HG03159 (cell line): ENCODE data around the gene MMP7.
"Not testable (repeated sequence)": the region's sequence is repeated elsewhere in the genome, so short reads cannot be mapped to it uniquely, and the experiment has no call there.

Experiments
- ATAC-seq: cut with Tn5 transposase; IDR thresholded peaks from one replicate; pipeline ENCODE4 v1.9.1; 2021; ENCODE audit warnings: mild to moderate bottlenecking, moderate library complexity; ENCODE audit not compliant: unreplicated experiment

The MMP7 gene

DNA sequence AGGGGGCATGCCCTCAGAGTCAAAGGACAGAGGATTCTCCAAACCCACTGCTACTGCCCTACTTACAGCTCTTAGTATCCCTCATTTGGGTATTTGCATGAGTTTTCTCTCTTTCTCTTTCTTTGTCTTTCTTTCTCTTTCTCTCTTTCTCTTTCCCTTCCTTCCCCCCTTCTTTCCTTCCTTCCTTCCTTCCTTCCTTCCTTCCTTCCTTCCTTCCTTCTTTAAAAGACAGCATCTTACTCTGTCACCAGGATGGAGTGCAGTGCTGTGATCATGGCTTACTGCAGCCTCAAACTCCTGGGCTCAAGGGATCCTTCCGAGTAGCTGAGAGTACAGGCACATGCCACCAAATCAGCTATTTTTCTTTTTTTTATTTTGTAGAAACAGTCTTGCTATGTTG, 14.0 kb upstream of the MMP7 start:
- no peak for ATAC-seq

DNA sequence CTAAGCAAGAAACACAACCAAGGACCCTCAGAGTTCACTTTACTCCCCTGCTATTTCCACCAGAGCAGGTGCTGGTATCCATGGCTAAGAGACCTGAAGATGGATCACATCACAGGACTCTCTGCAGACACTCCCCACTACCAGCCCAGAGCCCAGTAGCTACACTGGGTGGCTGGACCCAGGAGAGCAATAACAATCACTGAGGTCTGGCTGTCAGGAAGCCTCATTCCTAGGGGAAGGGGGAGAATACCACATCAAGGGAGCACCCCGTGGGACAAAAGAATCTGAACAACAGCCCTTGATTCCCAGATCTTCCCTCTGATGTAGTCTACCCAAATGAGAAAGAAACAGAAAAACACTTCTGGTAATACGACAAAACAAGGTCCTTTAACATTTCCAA, 9.0 kb upstream of the MMP7 start:
- no peak for ATAC-seq

DNA sequence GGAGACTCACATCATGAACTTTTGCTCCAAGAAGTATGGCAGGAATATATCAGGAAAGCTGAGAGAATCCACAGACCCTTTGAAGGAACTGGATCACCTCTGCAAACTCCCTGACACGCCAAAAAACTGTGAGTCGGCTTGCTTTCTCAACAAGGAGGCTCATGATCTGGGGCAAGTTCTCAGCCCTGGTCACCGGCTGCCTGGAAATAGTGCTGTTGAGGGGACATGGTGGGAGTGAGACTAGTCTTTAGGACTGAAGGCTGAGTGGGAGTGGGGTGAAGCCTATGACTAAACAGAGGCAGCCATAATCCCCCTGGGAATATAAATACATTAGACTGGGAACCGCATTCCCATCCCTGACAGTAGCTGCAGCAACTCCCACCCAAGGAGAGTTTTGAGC, 8.4 kb upstream of the MMP7 start:
- ATAC-seq, result no peak

DNA sequence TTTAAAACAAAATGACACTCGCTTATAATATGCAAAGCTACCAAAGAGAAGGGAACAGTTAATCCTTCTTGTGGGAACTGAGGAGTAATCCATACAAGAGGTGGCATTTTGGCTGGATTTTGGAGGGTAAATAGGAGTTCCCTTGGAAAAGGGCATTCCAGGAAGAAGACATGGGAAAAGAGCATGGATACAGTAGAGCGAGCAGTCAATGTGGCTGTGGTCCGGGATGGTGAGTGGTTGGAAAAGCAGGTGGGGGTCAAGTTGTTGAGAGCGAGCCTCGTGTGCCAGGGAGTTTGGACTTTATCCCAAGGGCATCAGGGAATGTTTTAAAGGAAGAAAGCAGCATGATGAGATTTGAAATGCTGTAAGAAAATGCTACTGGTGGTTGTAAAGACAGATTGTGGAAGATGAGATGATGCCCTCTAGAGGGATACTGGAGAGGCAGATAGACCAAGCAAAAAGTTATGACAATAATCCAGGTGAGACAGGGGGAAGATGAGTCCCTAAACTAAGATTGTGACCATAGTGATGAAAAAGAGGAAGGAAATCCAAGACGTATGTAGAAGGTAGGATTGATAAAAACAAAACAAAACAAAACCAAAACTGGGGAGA, 3.8 kb upstream of the MMP7 start:
- no peak for ATAC-seq

- ATAC-seq, result no peak
Measured at GRCh38 chr11:102528618-102529017, 1.9 kb downstream of the MMP7 start.

- ATAC-seq, result no peak
Measured at GRCh38 chr11:102527684-102528083, 2.9 kb downstream of the MMP7 start.

DNA sequence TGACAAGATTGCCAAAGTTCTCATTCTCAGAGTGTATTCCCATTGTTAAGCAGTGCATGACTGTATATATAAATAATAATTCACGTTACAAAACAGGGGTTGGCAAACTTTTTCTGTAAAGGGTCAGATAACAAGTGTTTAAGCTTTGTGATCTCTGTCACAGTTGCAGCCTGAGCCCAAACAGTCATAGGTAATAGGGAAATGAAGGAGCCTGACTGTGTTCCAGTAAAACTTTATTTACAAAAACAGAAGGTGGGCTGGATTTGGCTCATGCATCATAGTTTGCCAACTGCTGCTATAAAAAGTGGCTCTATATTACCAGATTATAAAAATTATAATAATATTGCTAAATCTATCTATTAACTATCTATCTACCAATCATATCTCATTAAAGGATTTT, 3.5 kb downstream of the MMP7 start:
- ATAC-seq, result no peak

DNA sequence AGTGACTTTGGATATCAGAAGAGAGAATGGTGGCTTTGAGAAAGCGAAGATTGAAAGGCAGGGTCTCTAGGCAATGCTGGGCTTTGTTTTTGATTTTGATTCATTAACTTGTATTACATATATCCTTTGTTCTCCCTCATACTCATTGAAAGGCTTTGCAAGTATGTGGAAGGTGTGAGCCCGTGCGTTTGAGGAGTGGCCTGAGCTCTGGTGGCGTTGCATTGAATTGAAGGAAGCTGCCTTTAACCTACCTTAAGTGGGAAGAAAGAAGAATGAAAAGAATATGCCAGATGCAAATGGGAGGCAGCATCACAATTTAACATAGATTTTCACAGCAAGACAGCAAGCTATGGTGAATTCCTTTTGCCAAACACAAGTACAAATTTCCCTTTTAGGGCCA, 6.7 kb downstream of the MMP7 start:
- ATAC-seq, result no peak

DNA sequence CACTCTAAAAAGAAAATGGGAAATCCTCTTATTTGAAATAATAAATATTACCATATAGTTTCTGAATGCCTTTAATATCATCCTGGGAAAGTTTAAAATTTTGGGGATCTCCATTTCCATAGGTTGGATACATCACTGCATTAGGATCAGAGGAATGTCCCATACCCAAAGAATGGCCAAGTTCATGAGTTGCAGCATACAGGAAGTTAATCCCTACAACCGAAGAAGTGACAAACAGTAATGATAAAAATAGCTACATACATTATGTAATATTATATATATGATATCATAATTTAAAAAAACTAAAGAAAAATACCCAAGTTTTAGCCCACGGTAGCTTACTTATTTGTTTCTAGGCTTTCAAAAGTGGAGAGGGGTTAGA, 7.4 kb downstream of the MMP7 start:
- no peak for ATAC-seq

DNA sequence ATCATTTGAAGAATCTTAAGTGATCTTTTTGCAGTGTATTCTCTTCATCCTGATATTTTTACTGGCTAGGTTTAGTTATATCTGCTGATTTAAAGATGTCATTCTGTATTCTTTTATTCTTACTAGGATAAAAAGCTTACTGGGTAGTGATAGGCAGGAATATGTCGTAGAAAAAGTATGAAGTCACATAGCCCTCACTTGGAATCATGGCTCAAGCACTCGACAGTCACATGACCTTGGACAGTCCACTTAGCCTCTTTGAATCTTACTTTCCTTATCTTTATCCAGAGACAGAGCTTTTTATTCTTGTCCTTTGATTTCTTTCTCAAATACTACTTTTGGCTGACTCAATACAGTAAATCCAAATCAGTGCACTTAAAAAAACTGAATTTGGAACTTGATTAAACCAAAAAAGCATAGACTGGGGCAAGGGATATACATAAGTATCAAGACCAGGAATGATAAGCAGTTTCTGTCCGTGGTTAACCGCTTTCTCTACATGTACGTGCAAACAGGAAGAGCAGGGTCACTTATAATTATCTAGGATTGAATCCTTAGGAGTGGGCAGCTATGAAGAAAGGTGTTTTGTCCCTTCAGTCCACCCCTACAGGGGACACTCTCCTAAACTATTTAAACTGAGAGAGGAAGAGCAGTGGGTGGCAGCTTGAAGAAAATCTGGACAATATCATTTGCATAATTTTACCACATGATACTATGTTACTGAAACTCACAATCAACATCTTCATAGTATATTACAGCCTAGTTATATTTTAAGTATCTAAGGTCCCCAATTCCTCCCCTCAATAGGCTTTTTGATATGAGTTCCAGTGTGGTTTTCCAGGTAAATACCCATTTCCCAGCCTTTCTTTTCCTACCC, 8.0 kb downstream of the MMP7 start:
- peak; percentile 72 for ATAC-seq

DNA sequence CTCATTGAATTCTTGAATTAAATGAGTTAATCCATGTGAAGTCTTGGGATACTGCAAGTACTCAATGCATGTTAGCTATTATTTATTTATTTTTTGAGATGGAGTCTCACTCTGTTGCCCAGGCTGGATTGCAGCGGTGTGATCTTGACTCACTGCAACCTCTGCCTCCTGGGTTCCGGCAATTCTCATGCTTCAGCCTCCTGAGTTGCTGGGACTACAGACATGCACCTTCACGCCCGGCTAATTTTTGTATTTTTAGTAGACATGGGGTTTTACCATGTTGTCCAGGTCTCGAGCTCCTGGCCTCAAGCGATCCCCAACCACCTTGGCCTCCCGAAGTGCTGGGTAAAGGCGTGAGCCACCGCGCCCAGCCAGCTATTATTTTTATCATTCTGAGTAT, 9.4 kb downstream of the MMP7 start:
- ATAC-seq, result no peak

GRCh38 chr11:102520514-102520913, 10.0 kb downstream of the MMP7 start:
- no peak for ATAC-seq

- ATAC-seq, result no peak
Measured at GRCh38 chr11:102518296-102519094, 12.1 kb downstream of the MMP7 start.

GRCh38 chr11:102517670-102518069, 12.9 kb downstream of the MMP7 start:
- ATAC-seq, result no peak

- no peak for ATAC-seq
Measured at GRCh38 chr11:102516179-102516578, 14.4 kb downstream of the MMP7 start.

DNA sequence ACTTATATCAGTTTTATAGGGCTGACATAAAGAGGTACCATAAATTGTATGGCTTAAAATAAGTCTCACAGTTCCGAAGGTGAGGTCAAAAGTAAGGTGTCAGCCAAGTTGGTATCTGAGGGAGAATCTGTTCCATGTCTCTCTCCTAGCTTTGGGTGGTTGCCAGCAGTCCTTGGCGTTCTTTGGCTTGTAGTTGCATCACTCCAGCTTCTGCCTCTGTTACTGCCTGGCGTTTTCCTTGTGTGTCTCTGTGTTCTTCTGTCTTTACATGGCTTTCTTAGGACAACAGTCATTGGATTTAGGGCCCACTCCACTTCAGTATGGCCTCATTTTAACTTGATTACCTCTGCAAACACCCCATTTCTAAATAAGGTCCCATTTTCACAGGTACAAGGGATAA, 16.7 kb downstream of the MMP7 start:
- ATAC-seq, result no peak

DNA sequence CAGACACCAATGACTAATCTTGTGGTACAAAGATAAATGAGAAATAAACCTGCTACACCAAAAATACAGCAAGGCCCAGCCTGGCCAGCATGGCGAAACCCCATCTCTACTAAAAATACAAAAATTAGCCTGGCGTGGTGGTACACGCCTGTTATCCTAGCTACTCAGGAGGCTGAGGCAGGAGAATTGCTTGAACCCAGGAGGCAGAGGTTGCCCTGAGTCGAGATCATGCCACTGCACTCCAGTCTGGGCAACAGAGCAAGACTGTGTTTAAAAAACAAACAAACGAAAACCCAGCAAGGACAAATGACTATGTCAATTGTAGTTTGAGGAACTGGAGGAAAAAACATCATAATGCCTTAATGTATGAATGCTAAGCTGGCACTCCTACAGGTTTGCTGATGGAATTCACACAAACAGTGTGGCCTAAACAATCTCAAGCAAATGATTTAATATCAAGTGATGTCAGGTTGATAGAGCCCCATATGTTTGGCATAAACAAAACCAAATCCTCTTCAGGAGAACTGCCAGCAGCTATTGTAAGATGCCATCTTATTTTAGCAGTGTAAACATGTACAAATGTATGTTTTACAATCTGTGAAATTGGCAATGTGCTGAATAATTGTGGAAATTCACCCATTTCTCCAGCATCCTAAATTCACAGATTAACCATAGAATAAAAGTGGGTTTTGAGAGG, 20.0 kb downstream of the MMP7 start:
- no peak for ATAC-seq

GRCh38 chr11:102502831-102503230, 27.7 kb downstream of the MMP7 start:
- not testable (repeated sequence) for ATAC-seq

- ATAC-seq, result no peak
Measured at GRCh38 chr11:102500829-102501228, 29.7 kb downstream of the MMP7 start.

- ATAC-seq, result no peak
Measured at GRCh38 chr11:102499931-102500330, 30.6 kb downstream of the MMP7 start.

DNA sequence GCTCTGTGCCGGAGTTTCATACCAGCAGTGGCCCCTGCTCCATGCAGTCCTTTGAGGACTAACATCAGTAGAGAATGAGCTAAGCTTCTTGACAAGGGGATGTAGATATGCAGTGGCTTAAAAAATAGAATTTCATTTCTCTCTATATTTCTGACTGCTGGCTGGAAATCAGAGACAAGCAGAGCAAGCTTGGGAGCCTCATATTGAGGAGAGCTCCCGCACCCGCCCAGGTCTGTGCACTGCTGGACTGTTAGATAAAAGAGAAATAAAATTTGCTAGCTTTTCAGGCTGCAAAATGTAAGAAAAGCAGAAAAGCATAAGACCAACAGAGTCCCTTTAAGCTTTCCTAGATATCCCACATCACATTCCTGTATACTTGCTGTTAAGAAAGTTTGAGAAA, 31.4 kb downstream of the MMP7 start:
- ATAC-seq, result no peak
